Stimulated activated CD8-positive, alpha-beta memory T cell treated with anti-CD3 and anti-CD28 coated beads, Interleukin-12 subunit alpha, Interleukin-12 subunit beta, amount 100 ng/mL, for 4 hours (primary cell): ENCODE data around the gene SGK1.
"Not testable (repeated sequence)": the region's sequence is repeated elsewhere in the genome, so short reads cannot be mapped to it uniquely, and the experiment has no call there.

Experiments used
- DNase-seq: peaks from one replicate; pipeline ENCODE4 v3.0.0-alpha.2; 2020; ENCODE audit warnings: low read depth

The SGK1 gene

DNA sequence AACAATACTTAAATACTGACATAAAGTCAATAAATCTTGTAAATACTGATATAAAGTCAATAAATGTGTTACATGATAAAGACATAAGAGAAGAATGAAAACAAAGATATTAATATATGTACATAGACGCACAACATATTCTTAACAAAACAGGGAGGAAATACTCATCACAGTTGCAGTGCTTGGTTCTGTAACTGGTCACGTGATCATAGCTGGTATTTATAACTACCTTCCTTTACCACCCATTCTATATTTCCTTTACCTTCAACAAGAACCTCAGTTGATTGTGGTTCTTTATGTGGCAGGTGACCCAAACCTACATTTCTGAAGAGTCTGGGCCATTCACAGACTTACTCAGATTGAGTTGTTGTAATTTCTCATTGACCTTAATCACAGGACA is 131.6 kb downstream of the SGK1 start:
- no peak for DNase-seq

DNA sequence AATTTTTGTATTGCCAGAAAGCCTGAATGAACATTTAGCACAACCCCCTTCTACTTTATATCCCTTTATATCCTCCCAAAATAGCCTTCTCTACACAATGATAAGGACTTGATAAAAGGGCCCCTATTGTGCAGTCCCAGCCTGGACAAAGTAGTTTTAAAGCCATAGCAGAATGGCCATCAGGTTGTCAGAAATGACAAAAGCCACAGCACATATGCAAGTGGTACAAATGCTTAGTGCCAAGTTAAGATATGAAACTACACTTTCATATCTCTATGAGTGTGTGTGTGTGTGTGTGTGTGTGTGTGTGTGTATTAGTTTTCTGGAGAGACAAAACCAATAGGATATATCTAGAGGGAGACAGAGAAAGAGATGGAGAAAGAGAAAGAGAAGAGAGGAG is 132.6 kb downstream of the SGK1 start:
- DNase-seq, result no peak

GRCh38 chr6:134183844-134184243 is 134.1 kb downstream of the SGK1 start:
- no peak for DNase-seq

DNA sequence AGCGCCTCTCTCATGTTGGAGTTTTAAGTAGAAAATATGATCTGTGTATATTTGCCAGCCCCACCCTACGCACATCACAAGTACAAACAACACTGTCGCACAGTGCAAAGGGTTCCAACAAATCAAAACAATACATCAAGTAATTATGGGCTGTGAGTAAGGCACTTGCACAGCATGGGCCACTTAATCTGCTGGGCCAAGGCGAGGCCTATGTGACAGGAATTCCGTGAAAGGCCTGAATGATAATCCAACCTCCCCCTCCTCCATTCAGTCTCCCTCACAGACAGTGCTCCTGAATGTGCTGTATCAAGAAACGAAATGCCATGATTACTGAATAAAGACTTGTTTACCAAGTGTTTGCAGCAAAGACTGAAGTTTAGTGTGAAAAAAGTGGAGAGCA is 135.4 kb downstream of the SGK1 start:
- DNase-seq, result no peak

GRCh38 chr6:134181726-134182125 is 136.2 kb downstream of the SGK1 start:
- DNase-seq, result not testable (repeated sequence)

DNA sequence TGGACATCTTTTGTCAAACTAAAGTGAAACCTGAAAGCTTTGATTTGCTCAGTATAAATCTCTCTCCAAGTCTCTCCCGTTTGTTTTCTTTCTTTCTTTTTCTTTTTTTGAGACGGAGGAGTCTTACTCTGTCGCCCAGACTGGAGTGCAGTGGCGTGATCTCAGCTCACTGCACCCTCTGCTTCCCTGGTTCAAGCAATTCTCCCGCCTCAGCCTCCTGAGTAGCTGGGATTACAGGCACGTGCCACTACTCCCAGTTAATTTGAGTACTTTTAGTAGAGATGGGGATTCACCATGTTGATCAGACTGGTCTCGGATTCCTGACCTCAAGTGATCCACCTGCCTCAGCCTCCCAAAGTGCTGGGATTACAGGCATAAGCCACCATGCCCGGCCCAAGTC is 136.7 kb downstream of the SGK1 start:
- DNase-seq, result not testable (repeated sequence)

GRCh38 chr6:134180540-134180939 is 137.4 kb downstream of the SGK1 start:
- not testable (repeated sequence) for DNase-seq

GRCh38 chr6:134178161-134179044 is 139.5 kb downstream of the SGK1 start:
- DNase-seq, result peak; percentile 68

DNA sequence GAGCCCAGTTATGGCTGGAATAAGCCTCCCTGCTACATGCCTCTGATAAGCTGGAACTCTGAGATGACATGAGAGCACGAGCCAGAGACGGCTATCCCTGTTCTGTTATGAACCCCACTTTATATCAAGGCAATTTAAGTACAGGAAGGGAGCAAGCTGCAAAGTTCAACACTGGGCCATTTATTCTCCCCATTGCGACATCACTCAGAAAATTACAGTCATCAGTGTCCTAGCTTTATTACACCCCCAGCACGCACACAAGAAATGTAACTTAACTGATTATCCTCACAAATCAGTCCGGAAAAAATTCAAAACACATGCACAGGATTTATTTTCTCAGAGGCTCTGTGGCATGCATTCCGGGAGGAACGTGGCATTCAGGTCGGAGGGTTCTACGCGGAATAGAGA is 140.2 kb downstream of the SGK1 start:
- DNase-seq, result no peak

GRCh38 chr6:134177236-134177635 is 140.7 kb downstream of the SGK1 start:
- no peak for DNase-seq

DNA sequence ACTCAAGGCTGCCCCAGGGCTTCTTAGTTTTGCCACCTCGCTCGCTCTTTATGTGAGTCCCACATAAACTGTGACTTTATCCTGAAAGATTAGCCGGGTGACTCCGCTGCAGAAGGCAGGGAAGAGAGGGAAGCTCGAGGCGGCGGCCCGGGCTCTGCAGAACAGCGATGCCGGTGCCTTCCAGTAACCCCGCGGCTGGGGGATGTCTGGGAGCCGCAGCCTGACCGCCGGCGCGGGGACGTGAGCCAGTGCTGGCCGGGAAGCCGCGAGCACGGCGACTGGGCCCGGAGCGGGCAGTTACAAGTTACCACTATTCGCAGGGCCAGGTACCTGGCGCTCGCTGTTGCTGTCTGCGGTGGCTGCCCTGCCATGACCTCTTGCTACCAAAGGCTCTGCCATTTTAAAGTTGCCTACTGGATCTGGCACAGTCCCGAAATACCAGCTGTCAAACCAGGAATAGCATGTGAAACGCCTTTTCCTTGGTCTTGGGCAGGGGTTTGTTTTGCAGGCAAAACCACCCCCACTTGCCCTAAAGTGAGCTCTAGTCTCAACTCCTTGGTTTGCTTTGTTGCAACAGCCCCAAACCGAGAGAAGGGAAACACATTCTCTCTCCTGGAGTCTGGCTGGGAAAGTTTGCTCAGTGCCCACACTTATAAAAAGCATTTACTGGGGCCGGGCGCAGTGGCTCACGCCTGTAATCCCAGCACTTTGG is 141.5 kb downstream of the SGK1 start:
- DNase-seq, result no peak

DNA sequence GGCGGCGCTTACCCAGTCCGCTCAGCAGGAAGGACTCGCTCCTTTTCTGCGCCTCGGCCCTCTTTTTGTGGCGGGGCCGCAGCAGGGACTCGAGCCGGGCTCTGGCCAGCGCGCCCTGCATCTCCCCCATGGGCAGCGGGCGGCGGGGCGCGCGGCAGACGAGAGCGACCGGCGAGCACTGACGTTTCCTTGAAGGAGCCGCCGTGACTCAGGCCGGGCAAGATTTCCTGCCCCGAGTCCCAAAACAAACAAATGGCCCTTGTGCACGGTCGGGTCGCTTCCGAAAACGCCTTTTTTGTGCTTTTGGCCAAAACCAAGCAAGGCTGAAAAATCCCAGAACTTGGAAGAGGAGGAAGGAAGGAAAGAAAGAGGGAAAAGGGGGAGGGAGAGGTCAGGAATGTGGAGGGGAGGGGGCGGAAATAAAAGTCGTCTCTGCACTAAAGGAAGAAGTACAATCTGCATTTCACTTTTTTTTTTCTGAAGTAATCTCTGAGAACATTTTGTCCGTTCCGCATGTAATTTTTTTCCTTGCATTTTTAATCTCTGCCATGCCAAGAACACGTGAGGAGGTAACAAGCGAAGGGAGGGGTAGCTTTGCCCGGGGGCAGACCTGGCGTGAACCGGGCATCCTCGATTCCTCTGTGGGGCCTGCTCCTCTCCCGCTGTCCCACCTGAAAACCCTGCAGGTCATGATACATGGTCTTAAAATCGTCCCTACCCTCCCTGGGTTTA is 142.2 kb downstream of the SGK1 start:
- peak; percentile 34 for DNase-seq

DNA sequence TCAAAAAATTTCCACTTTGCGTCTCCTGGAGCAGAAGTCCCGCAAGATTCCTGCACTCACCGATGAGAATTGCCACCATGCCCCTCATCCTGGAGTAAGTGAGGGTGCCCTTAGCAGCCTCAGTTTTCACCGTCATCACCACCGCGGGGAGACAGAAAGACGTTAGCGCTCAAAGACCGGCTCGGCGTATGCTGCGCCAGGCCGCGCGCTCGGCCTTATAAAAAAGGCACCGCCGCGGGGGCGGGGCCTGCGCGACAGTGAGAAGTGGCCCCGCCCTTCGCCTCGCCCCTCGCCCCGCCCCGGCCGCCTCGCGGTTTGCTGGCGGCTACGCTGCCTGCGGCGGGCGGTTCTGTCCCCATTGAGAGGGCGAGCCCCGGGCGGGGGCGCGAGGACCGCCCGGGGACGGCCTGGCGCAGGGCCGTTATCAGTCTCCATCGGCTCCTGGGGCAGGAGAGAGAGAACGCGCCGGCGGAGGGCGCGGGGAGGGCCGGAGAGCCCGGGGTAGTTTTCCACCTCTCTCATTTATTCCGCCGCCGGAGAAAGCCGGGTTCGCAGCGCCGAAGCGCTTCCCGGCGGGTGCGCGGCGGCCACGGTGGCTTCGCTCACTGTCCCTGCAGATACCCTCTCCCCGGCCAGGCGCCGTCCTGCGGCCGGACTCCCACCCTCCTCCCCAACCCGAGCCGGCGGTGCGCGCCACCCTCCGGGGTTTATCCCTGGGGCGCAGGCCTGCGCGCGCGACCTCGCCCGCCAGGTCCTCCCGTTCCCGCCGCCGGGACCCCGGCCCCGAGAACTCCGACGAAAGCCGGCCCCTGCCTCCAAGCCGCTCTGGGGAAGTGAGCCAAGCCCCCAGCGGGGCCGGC is 143.0 kb downstream of the SGK1 start:
- peak; percentile 91 for DNase-seq

- DNase-seq, result peak; percentile 60
Observed at GRCh38 chr6:134173936-134174671, 143.8 kb downstream of the SGK1 start.

GRCh38 chr6:134173366-134173725 is 144.6 kb downstream of the SGK1 start:
- no peak for DNase-seq

GRCh38 chr6:134172706-134173365 is 145.1 kb downstream of the SGK1 start:
- no peak for DNase-seq

GRCh38 chr6:134172020-134172705 is 145.7 kb downstream of the SGK1 start:
- no peak for DNase-seq

DNA sequence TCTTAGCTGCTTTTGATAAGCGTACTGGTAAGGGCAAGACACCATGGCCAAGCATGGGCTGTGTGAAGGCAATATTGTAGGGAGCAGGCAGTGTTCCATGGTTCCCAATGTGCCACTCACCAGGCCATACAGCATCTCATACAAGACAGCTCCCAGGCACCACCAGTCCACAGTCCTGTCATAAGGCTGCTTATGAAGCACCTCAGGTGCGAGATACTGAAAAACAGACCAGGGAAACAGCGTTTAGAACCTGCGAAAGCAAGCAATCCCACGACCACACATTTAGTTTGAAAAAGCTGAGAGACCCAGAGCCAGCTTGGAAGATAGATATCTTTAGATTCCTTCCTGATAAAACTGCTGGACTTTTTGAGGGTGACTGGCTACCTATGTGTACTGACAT is 146.4 kb downstream of the SGK1 start:
- DNase-seq, result no peak

- DNase-seq, result no peak
Observed at GRCh38 chr6:134170844-134171243, 147.1 kb downstream of the SGK1 start.
